ENCODE data around the gene TDRD9.

Gene TDRD9

GRCh38 chr14:104072586-104072985, 144.3 kb downstream of the TDRD9 start:
- H3K27ac ChIP-seq: no peak overlapping the region
- TF ChIP-seq ZFX (IDR thresholded peaks at IDR 0.05; ENCODE audit: borderline replicate concordance) (no peak), CTCF (IDR thresholded peaks at IDR 0.05) (no peak)

GRCh38 chr14:104073764-104074163, 145.5 kb downstream of the TDRD9 start:
- no peak for TF ChIP-seq ZFX (IDR thresholded peaks at IDR 0.05; ENCODE audit: borderline replicate concordance)
- no peak for TF ChIP-seq CTCF (IDR thresholded peaks at IDR 0.05)
- no peak overlapping the region for H3K27ac ChIP-seq

GRCh38 chr14:104075530-104076151, 147.4 kb downstream of the TDRD9 start:
- TF ChIP-seq CTCF (IDR thresholded peaks at IDR 0.05): peak; percentile 52
- TF ChIP-seq ZFX (IDR thresholded peaks at IDR 0.05; ENCODE audit: borderline replicate concordance): no peak
- H3K27ac ChIP-seq: no peak overlapping the region

DNA sequence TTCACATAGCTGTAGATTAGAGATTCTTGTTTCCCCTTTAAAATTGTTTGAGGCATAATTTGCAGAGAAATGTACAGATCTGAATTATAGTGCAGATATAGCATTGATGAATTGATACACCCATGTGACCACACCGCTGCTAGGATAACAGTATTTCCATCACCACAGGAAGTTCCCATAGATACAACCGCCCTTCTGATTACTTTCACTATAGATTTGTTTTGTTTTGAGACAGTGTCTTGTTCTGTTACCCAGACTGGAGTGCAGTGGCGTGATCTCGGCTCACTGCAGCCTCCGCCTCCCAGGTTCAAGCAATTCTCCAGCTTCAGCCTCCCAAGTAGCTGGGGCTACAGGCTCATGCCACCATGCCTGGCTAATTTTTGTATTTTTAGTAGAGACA, 148.5 kb downstream of the TDRD9 start:
- no peak overlapping the region for H3K27ac ChIP-seq
- TF ChIP-seq ZFX (IDR thresholded peaks at IDR 0.05; ENCODE audit: borderline replicate concordance) (no peak), CTCF (IDR thresholded peaks at IDR 0.05) (no peak)

DNA sequence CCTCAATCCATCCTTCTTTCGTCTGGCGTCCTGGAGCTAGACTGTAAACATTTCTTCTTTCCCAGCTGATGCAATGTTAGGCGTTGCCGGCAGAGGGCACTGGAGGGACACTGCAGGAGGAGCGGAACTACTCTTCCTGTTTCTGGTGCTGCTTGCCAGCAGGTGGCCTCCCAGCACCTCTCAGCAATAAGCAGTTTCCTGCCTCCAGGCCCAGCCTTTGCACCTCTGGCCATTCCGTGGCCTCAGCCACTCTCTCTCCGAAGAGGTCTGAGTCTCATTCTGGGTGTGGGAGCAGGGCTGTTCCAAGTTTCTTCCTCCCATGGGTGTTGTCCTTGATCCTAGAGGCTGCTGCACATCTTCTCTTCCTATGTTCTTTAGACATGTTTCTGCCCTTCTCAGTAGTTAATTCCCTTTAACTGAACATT, 149.8 kb downstream of the TDRD9 start:
- H3K27ac ChIP-seq: no peak overlapping the region
- TF ChIP-seq ZFX (IDR thresholded peaks at IDR 0.05; ENCODE audit: borderline replicate concordance) (no peak), CTCF (IDR thresholded peaks at IDR 0.05) (peak; percentile 100)

- TF ChIP-seq CTCF (IDR thresholded peaks at IDR 0.05): no peak
- no peak for TF ChIP-seq ZFX (IDR thresholded peaks at IDR 0.05; ENCODE audit: borderline replicate concordance)
Measured at GRCh38 chr14:104080376-104081260, 152.4 kb downstream of the TDRD9 start.

DNA sequence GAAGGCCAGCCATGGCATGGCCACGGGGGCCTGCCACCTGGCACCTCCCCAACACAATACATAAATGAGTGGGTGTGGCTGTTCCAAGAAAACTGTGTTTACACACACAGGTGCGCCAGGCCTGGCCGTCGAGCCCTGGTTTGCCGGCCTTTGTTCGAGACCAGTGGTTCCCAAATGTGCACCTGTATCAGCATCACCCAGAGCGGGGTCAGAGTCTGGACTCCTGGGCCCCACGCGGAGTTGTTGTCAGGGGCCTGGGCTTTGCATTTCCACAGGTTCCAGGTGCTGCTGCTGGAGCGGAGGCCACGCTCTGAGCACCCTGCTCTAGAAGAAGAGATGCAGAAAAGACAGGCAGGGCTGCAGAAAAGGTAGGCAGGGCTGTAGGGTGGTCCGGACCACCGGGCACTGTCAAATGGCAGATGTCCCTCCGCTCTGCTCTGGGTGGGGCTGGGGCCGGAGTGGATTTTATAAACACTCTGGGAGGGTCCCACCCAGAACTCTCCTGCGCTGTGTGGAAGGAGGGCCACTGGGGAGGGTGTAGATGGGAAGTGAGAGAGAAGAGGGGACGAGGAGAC, 153.1 kb downstream of the TDRD9 start:
- no peak for TF ChIP-seq CTCF (IDR thresholded peaks at IDR 0.05)
- TF ChIP-seq ZFX (IDR thresholded peaks at IDR 0.05; ENCODE audit: borderline replicate concordance): no peak
- no peak overlapping the region for H3K27ac ChIP-seq

More at GRCh38 chr14:104080376-104081260, 152.4 kb downstream of the TDRD9 start:
- no peak overlapping the region for H3K27ac ChIP-seq
